Activated CD8-positive, alpha-beta T cell treated with anti-CD3 and anti-CD28 coated beads for 36 hours (primary cell): ENCODE measurements around the gene B3GAT1. TPM values are rescaled to one million over a fixed set of nuclear protein-coding genes. Genes with fewer than 3 reads are reported as not detected.
A peak's percentile ranks its signal among the peaks of the same experiment; 100 is the strongest.
"Not testable (repeated sequence)": the region's sequence is repeated elsewhere in the genome, so short reads cannot be mapped to it uniquely, and the experiment has no call there.

ENCODE experiments used
- ATAC-seq: fragments of 200-7000 bp; cut with Tn5 transposase; one replicate; pipeline ENCODE4 v1.10.0; 2021; ENCODE audit warnings: mild to moderate bottlenecking, moderate library complexity
- CTCF ChIA-PET: fragments of 350-600 bp; sonication (Branson Sonifier 250); formaldehyde crosslinking; loops from one replicate; lab custom pipeline; 2021; ENCODE audit warnings: antibody characterized with exemption; lab: Charles Lee
- POLR2A ChIA-PET: fragments of 350-600 bp; sonication (Branson Sonifier 250); formaldehyde crosslinking; loops from one replicate; lab custom pipeline; 2021; ENCODE audit warnings: antibody characterized with exemption; lab: Charles Lee
- DNase-seq: peaks from one replicate; pipeline ENCODE4 v3.0.0-alpha.2; 2020
- H3K27ac Mint-ChIP-seq: one replicate; pipeline ENCODE4 v1.8.0; 2021; ENCODE audit warnings: mild to moderate bottlenecking, mixed read lengths
- H3K27me3 Mint-ChIP-seq: one replicate; pipeline ENCODE4 v1.8.0; 2021; ENCODE audit warnings: mixed read lengths
- H3K36me3 Mint-ChIP-seq: one replicate; pipeline ENCODE4 v1.8.0; 2021; ENCODE audit warnings: low read depth, mixed read lengths
- H3K4me1 Mint-ChIP-seq: one replicate; pipeline ENCODE4 v1.8.0; 2021; ENCODE audit warnings: low read depth, mixed read lengths
- H3K4me3 Mint-ChIP-seq: one replicate; pipeline ENCODE4 v1.8.0; 2021; ENCODE audit warnings: mild to moderate bottlenecking, moderate library complexity, mixed read lengths
- H3K9me3 Mint-ChIP-seq: one replicate; pipeline ENCODE4 v1.8.0; 2021; ENCODE audit warnings: mixed read lengths
- intact Hi-C: fragments of 100-400 bp; cut with micrococcal nuclease; formaldehyde crosslinking; loops from one replicate; pipeline ENCODE4 v1.10.0; 2022
- total RNA-seq, 2 experiments: library from RNA; stranded (reverse); gene quantifications; one replicate each; pipeline ENCODE4 v1.2.3, GENCODE V29; 2021
- TF ChIP-seq, protein P1 (sequence below): fragments of 200-600 bp; IDR thresholded peaks from one replicate; pipeline ENCODE4 v1.8.0; 2022; ENCODE audit warnings: antibody characterized with exemption, mild to moderate bottlenecking

B3GAT1 gene
- total RNA-seq, 2 experiments from 2014 or later, result 0.07 TPM; not detected in 1

DNA sequence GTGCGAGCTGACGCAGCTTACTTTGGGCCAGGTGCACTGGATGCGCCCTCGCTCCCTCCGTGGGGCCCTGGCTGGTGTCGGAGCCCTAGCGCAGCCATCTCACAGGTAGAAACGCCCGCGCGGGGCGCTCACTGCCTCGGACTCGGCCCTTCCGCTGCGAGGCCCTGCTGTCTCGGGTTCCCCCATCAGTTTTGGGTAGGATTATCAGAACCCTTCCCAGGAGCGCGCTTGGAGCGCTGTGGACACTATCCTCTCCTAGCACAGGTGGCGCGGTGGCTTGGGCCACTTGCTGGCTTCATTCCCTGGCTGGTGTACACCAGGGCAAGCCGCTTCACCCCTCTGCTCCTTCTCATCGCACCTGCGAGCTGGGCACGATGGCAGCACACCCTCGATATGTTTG, 35.7 kb upstream of the B3GAT1 start:
- no peak for DNase-seq
- H3K27ac Mint-ChIP-seq, result no peak overlapping the region
- no peaks in the 10 kb centered on the region for H3K4me1 Mint-ChIP-seq

DNA sequence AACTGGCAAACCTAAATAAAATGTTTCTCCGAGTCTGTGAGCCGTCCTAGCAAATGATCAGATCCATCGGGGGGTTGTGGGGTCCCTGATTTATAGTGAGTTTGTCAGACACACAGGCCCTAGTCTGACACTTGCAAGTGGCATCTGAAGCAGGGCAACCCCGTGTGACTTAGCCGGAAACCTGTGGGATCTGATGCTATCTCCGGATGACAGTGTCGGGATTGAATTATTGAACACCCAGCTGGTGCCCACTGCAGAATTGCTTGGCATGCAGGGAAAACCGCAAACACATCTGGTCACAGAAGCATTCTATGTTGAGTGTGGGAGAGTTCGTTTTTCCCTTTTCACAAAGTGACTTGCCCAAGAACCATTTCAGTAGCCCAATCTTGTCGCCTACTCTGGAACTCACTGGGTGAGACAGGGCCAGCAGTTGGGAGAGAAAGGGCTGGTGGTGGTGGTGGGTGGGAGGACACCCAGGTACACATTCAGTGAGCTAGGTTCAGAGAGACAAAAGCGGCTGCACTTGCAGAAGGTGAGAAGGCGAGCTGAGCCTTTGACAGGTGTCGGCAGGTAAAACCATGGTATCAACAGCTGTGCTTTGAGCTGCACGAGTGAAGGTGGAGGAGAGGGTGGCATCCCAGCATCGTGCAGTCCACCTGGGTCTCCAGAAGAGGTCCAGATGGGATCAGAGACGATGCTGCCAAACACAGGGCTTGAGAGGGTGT, 33.7 kb upstream of the B3GAT1 start:
- Mint-ChIP-seq H3K4me3 (no peak overlapping the region), H3K27ac (no peak overlapping the region)
- no peak for ATAC-seq

More for the DNA sequence above, 35.7 kb upstream of the B3GAT1 start:
- Mint-ChIP-seq H3K4me3 (no peak overlapping the region), H3K36me3 (no peaks in the 10 kb centered on the region), H3K9me3 (peaks cover 3% of the 10 kb centered on the region), H3K27me3 (no peaks in the 10 kb centered on the region)
- ATAC-seq, result no peak
- POLR2A ChIA-PET, result no interaction called here
- intact Hi-C loops, result no loop called here
- CTCF ChIA-PET, result no interaction called here
- TF ChIP-seq, protein P1, sequence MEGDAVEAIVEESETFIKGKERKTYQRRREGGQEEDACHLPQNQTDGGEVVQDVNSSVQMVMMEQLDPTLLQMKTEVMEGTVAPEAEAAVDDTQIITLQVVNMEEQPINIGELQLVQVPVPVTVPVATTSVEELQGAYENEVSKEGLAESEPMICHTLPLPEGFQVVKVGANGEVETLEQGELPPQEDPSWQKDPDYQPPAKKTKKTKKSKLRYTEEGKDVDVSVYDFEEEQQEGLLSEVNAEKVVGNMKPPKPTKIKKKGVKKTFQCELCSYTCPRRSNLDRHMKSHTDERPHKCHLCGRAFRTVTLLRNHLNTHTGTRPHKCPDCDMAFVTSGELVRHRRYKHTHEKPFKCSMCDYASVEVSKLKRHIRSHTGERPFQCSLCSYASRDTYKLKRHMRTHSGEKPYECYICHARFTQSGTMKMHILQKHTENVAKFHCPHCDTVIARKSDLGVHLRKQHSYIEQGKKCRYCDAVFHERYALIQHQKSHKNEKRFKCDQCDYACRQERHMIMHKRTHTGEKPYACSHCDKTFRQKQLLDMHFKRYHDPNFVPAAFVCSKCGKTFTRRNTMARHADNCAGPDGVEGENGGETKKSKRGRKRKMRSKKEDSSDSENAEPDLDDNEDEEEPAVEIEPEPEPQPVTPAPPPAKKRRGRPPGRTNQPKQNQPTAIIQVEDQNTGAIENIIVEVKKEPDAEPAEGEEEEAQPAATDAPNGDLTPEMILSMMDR, result no peak

DNA sequence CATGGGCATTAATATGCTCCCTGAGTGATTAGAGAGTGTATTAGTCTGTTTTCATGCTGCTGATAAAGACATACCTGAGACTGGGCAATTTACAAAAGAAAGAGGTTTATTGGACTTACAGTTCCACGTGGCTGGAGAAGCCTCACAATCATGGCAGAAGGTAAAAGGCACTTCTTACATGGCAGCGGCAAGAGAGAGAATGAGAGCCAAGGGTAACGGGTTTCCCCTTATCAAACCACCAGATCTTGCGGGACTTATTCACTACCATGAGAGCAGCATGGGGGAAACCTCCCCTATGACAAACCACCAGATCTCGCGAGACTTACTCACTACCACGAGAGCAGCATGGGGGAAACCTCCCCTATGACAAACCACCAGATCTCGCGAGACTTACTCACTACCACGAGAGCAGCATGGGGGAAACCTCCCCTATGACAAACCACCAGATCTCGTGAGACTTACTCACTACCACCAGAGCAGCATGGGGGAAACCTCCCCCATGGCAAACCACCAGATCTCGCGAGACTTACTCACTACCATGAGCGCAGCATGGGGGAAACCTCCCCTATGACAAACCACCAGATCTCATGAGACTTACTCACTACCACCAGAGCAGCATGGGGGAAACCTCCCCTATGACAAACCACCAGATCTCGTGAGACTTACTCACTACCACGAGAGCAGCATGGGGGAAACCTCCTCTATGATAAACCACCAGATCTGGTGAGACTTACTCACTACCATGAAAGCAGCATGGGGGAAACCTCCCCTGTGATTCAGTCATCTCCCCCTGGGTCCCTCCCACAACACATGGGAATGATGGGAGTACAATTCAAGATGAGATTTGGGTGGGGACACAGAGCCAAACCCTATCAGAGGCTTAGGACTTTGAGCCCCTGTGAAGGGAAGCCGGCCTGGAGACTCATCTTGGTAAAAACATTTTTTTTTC, 32.4 kb upstream of the B3GAT1 start:
- H3K4me3 Mint-ChIP-seq, ATAC-seq, CTCF ChIA-PET, H3K27me3 Mint-ChIP-seq, POLR2A ChIA-PET, H3K4me1 Mint-ChIP-seq, intact Hi-C loops, H3K9me3 Mint-ChIP-seq, H3K36me3 Mint-ChIP-seq, H3K27ac Mint-ChIP-seq: not testable (repeated sequence)
- peak; percentile 26 for DNase-seq

More for the DNA sequence above, 33.7 kb upstream of the B3GAT1 start:
- TF ChIP-seq, protein P1, result no peak
- peaks cover 2% of the 10 kb centered on the region for H3K27me3 Mint-ChIP-seq
- H3K4me1 Mint-ChIP-seq, result no peaks in the 10 kb centered on the region
- intact Hi-C loops, result no loop called here
- no peak for DNase-seq
- POLR2A ChIA-PET, result no interaction called here
- CTCF ChIA-PET, result no interaction called here
- no peaks in the 10 kb centered on the region for H3K36me3 Mint-ChIP-seq
- peaks cover 3% of the 10 kb centered on the region for H3K9me3 Mint-ChIP-seq

DNA sequence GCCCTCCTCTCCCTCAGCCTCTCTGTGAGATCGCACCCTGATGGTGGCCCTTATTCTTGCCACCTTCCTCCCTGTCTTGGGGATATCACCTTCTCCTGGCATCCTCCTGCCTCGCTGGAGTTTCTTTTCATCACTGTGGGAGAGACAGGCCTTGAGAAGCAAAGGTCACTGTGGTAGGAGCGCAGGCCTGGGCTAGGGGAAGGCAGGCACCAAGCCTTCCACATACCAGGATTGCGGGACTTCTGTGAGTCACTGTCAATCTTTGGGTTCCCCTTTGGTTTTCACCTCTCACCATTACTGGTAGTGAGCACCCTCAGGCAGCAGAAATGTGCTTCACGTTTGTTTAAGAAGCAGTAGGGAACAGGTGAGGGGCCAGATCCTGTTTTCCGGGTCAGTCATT, 31.2 kb upstream of the B3GAT1 start:
- intact Hi-C loops, result no loop called here
- Mint-ChIP-seq H3K4me3 (no peak overlapping the region), H3K27me3 (peaks cover 2% of the 10 kb centered on the region), H3K9me3 (peaks cover 3% of the 10 kb centered on the region), H3K36me3 (no peaks in the 10 kb centered on the region), H3K4me1 (no peaks in the 10 kb centered on the region), H3K27ac (no peak overlapping the region)
- ChIA-PET CTCF (no interaction called here), POLR2A (no interaction called here)
- TF ChIP-seq, protein P1, result no peak
- DNase-seq (no peak), ATAC-seq (no peak)

DNA sequence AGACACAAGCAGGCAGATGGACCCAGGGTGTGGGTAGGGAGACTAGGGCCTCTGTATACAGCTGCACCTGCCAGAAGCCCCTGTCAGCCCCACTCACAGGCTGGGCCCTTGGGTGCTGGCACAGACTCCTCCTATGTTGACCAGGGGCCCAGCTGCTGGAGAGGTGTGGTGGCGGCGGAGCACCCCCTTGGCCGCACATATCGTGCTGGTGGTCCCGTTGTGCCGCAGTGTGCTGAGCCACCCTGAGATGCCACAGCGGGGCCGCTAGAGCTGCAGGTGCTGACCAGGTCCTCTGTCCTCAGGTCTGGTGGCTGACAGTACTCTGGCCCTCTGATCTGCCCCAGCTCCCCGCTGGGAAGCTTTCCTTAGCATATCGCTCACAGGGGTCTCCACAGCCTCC, 30.2 kb upstream of the B3GAT1 start:
- no peak for DNase-seq
- CTCF ChIA-PET, result no interaction called here
- Mint-ChIP-seq H3K27ac (no peak overlapping the region), H3K4me1 (no peaks in the 10 kb centered on the region), H3K9me3 (peaks cover 3% of the 10 kb centered on the region), H3K36me3 (no peaks in the 10 kb centered on the region), H3K4me3 (no peak overlapping the region), H3K27me3 (peaks cover 2% of the 10 kb centered on the region)
- POLR2A ChIA-PET, result no interaction called here
- no peak for ATAC-seq
- TF ChIP-seq, protein P1, result no peak
- intact Hi-C loops, result no loop called here
